Mammary epithelial cell (primary cell): Measurements from ENCODE around the gene DDX47.

ENCODE experiments used
- CTCF ChIP-seq, 2 donors: IDR thresholded peaks in 1 of 2; conservative IDR thresholded peaks in 1 of 2; 2 replicates each; pipeline ENCODE4 v1.5.1; 2011 to 2012; ENCODE audit warnings: inconsistent platforms in 2 of 2, low read length in 2 of 2, mild to moderate bottlenecking in 2 of 2, control low read depth in 1 of 2, low read depth in 1 of 2; ENCODE audit not compliant: insufficient read depth in 1 of 2; ENCODE audit errors: extremely low read depth in 1 of 2
- EZH2 ChIP-seq: IDR thresholded peaks from 2 replicates; pipeline ENCODE4 v1.6.1; 2012; ENCODE audit warnings: low read length, inconsistent platforms, borderline replicate concordance

DNA sequence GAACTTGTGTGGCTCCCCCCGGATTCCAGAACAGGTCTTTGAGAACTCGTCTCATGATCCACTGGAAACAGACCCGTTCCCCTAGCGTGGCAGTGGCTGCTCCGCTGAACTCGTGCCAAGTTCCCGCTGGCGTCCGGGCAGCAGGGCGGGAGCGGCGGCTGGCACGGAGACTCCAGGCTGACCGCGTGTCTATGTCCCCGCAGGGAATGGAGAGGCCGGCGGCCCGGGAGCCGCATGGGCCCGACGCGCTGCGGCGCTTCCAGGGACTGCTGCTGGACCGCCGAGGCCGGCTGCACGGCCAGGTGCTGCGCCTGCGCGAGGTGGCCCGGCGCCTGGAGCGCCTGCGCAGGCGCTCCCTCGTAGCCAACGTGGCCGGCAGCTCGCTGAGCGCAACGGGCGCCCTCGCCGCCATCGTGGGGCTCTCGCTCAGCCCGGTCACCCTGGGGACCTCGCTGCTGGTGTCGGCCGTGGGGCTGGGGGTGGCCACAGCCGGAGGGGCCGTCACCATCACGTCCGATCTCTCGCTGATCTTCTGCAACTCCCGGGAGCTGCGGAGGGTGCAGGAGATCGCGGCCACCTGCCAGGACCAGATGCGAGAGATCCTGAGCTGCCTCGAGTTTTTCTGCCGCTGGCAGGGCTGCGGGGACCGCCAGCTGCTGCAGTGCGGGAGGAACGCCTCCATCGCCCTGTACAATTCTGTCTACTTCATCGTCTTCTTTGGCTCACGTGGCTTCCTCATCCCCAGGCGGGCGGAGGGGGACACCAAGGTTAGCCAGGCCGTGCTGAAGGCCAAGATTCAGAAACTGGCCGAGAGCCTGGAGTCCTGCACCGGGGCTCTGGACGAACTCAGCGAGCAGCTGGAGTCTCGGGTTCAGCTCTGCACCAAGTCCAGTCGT is 26.2 kb upstream of the DDX47 start:
- TF ChIP-seq EZH2 (no peak), CTCF (conservative IDR thresholded peaks at IDR 0.05 in 1 of 2, IDR thresholded peaks at IDR 0.05 in 1 of 2; ENCODE audit: extremely low read depth in 1 of 2, insufficient read depth in 1 of 2, low read depth in 1 of 2, low read length in 2 of 2) (no peak)
